DOHH2 (cell line): ENCODE results near the gene RNF223.
A peak's percentile ranks its signal among the peaks of the same experiment; 100 is the strongest.
"Not testable (repeated sequence)": the region's sequence is repeated elsewhere in the genome, so short reads cannot be mapped to it uniquely, and the experiment has no call there.

Source experiments
- H3F3A ChIP-seq: fragments of 200-600 bp; sonication (generic), shearing (Covaris generic); 2 replicates; pipeline ENCODE4 v1.6.0; 2016; ENCODE audit warnings: antibody characterized with exemption, mild to moderate bottlenecking; ENCODE audit not compliant: control insufficient read depth, insufficient read depth
- H3K27ac ChIP-seq: fragments of 200-600 bp; sonication (generic); 2 replicates; pipeline ENCODE4 v1.5.1; 2014; ENCODE audit warnings: low read depth, mild to moderate bottlenecking, low read length, moderate library complexity
- H3K27me3 ChIP-seq: fragments of 200-600 bp; sonication (generic); 2 replicates; pipeline ENCODE4 v1.6.1; 2014; ENCODE audit warnings: mild to moderate bottlenecking, low read length, mixed read lengths; ENCODE audit not compliant: control insufficient read depth
- H3K36me3 ChIP-seq: fragments of 200-600 bp; sonication (generic); 2 replicates; pipeline ENCODE4 v1.6.1; 2014; ENCODE audit warnings: mild to moderate bottlenecking, low read length, moderate library complexity, mixed read lengths; ENCODE audit not compliant: control insufficient read depth
- H3K4me1 ChIP-seq: fragments of 200-600 bp; sonication (generic); 2 replicates; pipeline ENCODE4 v1.6.1; 2014; ENCODE audit warnings: mild to moderate bottlenecking, low read length, mixed read lengths; ENCODE audit not compliant: control insufficient read depth
- H3K4me2 ChIP-seq: fragments of 200-600 bp; sonication (generic); 2 replicates; pipeline ENCODE4 v1.6.0; 2014; ENCODE audit warnings: mild to moderate bottlenecking, low read length, moderate library complexity
- H3K4me3 ChIP-seq: fragments of 200-600 bp; sonication (generic); 2 replicates; pipeline ENCODE4 v1.5.1; 2014; ENCODE audit warnings: mild to moderate bottlenecking, low read length, mixed read lengths
- H3K79me2 ChIP-seq: fragments of 200-600 bp; sonication (generic); 2 replicates; pipeline ENCODE4 v1.6.1; 2014; ENCODE audit warnings: mild to moderate bottlenecking, low read length, mixed read lengths; ENCODE audit not compliant: control insufficient read depth
- H3K9me2 ChIP-seq: fragments of 200-600 bp; sonication (generic); replicated peaks from 2 replicates; pipeline ENCODE4 v1.6.1; 2014; ENCODE audit warnings: mild to moderate bottlenecking, low read length, mixed read lengths; ENCODE audit not compliant: control insufficient read depth
- H3K9me3 ChIP-seq: fragments of 200-600 bp; sonication (generic); 2 replicates; pipeline ENCODE4 v1.6.1; 2014; ENCODE audit warnings: antibody characterized with exemption, low read length, mixed read lengths; ENCODE audit not compliant: control insufficient read depth, insufficient read depth
- H4K20me1 ChIP-seq: fragments of 200-600 bp; sonication (generic); 2 replicates; pipeline ENCODE4 v1.6.0; 2014; ENCODE audit warnings: low read depth, mild to moderate bottlenecking, antibody characterized with exemption, low read length, moderate library complexity; ENCODE audit not compliant: control insufficient read depth, insufficient read depth
- CTCF ChIP-seq: fragments of 200-600 bp; sonication (generic); IDR thresholded peaks from one replicate; pipeline ENCODE4 v1.5.1; 2014; ENCODE audit warnings: antibody characterized with exemption, mild to moderate bottlenecking, low read depth, low read length; ENCODE audit not compliant: poor library complexity, severe bottlenecking
- EZH2phosphoT487 ChIP-seq: fragments of 200-600 bp; sonication (generic); IDR thresholded peaks from 2 replicates; pipeline ENCODE4 v1.6.1; 2017; ENCODE audit warnings: borderline replicate concordance, mild to moderate bottlenecking, antibody characterized with exemption, low read length, moderate library complexity, mixed read lengths

Gene RNF223

GRCh38 chr1:1080951-1081310, 6.8 kb upstream of the RNF223 start:
- Histone ChIP-seq H3K79me2 (no peaks in the 10 kb centered on the region), H4K20me1 (no peaks in the 10 kb centered on the region), H3K36me3 (no peaks in the 10 kb centered on the region), H3K4me1 (peaks cover 11% of the 10 kb centered on the region), H3K27me3 (peaks cover 5% of the 10 kb centered on the region; the same call in 1 of the 2 replicates), H3F3A (no peaks in the 10 kb centered on the region), H3K4me2 (no peak overlapping the region), H3K4me3 (no peak overlapping the region), H3K9me2 (no peaks in the 10 kb centered on the region), H3K9me3 (no peaks in the 10 kb centered on the region), H3K27ac (no peak overlapping the region)
- TF ChIP-seq EZH2phosphoT487: no peak
- no peak for TF ChIP-seq CTCF

- no peak overlapping the region for H3K4me3 ChIP-seq
- no peaks in the 10 kb centered on the region for H3K9me2 ChIP-seq
- H3K27ac ChIP-seq: no peak overlapping the region
- no peaks in the 10 kb centered on the region for H3K36me3 ChIP-seq
- no peaks in the 10 kb centered on the region for H4K20me1 ChIP-seq
- peaks cover 11% of the 10 kb centered on the region for H3K4me1 ChIP-seq
- peaks cover 5% of the 10 kb centered on the region; the same call in 1 of the 2 replicates for H3K27me3 ChIP-seq
- H3K4me2 ChIP-seq: peak overlapping the region; percentile 36; the same call in 1 of the 2 replicates
- H3K79me2 ChIP-seq: no peaks in the 10 kb centered on the region
- H3K9me3 ChIP-seq: no peaks in the 10 kb centered on the region
- TF ChIP-seq CTCF: no peak
- no peak for TF ChIP-seq EZH2phosphoT487
- H3F3A ChIP-seq: no peaks in the 10 kb centered on the region
Measured at GRCh38 chr1:1080122-1080757, 6.1 kb upstream of the RNF223 start.

- Histone ChIP-seq H3K79me2 (no peaks in the 10 kb centered on the region), H3K36me3 (no peaks in the 10 kb centered on the region), H3K27ac (no peak overlapping the region), H3K9me3 (no peaks in the 10 kb centered on the region), H3F3A (no peaks in the 10 kb centered on the region), H4K20me1 (no peaks in the 10 kb centered on the region), H3K9me2 (no peaks in the 10 kb centered on the region), H3K27me3 (peaks cover 5% of the 10 kb centered on the region; the same call in 1 of the 2 replicates), H3K4me2 (peak overlapping the region; percentile 36; the same call in 1 of the 2 replicates), H3K4me1 (peaks cover 11% of the 10 kb centered on the region), H3K4me3 (no peak overlapping the region)
- no peak for TF ChIP-seq CTCF
- TF ChIP-seq EZH2phosphoT487: no peak
Measured at GRCh38 chr1:1079408-1080121, 5.5 kb upstream of the RNF223 start.

GRCh38 chr1:1077396-1077795, 3.3 kb upstream of the RNF223 start:
- not testable (repeated sequence) for H3K36me3 ChIP-seq, H3K27ac ChIP-seq, H3K9me3 ChIP-seq, H3K79me2 ChIP-seq, H4K20me1 ChIP-seq, H3K27me3 ChIP-seq, H3F3A ChIP-seq, H3K9me2 ChIP-seq, H3K4me2 ChIP-seq, H3K4me3 ChIP-seq
- H3K4me1 ChIP-seq: peaks cover 11% of the 10 kb centered on the region
